ENCODE data around the gene DARS2.
"Not testable (repeated sequence)": the region's sequence is repeated elsewhere in the genome, so short reads cannot be mapped to it uniquely, and the experiment has no call there.

DARS2 gene

DNA sequence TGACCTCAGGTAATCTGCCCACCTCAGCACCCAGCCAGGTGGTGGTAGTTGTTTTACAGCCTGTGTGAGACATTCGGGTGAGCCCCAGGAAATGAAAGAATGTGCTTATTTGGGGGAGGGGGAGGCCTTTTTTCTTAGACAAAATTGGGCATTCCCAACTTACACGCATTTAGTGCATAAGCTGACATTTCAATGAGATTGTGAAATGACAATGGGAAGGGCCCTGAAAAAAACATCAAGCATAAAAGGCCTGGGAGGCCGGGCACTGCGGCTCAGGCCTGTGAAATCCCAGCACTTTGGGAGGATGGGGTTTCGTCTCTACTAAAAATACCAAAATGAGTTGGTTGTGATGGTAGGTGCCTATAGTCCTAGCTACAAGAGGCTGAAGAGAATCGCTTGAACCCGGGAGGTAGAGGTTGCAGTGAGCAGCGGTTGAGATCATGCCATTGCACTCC is 38.3 kb downstream of the DARS2 start:
- DNase-seq = no peak

- DNase-seq = no peak
Measured at GRCh38 chr1:173863224-173864161, 39.0 kb downstream of the DARS2 start.

- DNase-seq = no peak
Measured at GRCh38 chr1:173864179-173864867, 39.9 kb downstream of the DARS2 start.

GRCh38 chr1:173865468-173866164 is 41.1 kb downstream of the DARS2 start:
- DNase-seq = no peak

DNA sequence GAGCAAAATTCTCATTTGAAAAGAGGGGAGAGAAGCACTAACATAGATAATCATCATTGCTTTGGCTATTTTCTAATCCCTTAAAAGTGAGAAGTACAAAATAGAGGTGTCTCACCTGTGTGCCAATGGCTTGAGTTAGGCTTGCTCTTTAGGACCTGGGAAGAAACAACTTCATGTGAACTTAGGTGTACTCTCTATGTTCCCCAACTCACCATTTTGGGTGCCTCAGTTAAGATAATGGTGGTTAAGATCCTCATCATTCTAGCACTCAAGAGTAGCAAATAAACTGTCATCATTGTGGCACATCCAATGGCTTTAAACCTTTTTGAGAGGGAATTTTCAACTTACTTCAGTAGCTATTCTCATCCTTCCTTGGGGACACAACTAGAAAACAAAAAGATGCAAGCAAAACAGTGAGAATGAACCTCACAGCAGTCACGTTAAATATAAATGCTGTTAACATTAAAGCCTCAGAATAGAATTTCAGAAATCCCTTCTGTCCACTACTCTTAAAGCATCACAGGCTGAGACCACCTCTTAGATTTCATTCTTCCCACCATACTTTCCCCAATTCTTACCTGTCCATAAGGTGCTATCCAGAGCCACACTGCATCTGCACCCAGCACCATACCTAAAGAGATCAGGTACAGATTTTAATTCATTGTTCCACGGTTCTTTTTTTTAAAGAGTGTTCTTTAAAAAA is 42.1 kb downstream of the DARS2 start:
- DNase-seq = no peak

- peak; percentile 21 for DNase-seq
Measured at GRCh38 chr1:173867141-173867752, 42.8 kb downstream of the DARS2 start.

DNA sequence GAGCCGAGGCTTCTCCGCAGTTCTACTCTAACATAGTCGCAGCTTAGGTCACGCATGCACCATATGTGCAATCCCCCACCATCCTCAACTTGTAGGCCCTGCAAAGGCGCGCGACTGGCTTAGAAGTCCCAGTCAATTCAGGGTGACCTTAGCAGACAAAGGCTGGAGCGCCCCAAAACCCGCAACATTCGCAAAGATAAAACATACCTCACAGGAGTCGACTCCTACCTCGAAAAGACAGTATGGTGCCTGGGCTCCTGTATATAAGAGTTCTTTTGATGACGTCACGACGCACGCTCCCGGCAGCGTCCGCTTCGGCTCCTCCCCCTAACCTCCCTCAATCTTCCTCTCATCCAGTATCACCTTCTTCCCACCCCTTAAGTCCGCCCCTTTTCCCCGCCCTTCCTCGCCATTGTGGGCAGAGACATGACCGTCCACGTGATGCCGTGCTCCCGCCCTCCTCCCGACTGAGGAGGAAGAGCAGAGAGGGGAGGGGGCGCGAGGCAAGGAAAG is 43.3 kb downstream of the DARS2 start, which contains the start of gene GAS5:
TSS of gene GAS5 (minus strand) at position 237 of the 513 bp plus-strand sequence.
- DNase-seq = peak; percentile 100

DNA sequence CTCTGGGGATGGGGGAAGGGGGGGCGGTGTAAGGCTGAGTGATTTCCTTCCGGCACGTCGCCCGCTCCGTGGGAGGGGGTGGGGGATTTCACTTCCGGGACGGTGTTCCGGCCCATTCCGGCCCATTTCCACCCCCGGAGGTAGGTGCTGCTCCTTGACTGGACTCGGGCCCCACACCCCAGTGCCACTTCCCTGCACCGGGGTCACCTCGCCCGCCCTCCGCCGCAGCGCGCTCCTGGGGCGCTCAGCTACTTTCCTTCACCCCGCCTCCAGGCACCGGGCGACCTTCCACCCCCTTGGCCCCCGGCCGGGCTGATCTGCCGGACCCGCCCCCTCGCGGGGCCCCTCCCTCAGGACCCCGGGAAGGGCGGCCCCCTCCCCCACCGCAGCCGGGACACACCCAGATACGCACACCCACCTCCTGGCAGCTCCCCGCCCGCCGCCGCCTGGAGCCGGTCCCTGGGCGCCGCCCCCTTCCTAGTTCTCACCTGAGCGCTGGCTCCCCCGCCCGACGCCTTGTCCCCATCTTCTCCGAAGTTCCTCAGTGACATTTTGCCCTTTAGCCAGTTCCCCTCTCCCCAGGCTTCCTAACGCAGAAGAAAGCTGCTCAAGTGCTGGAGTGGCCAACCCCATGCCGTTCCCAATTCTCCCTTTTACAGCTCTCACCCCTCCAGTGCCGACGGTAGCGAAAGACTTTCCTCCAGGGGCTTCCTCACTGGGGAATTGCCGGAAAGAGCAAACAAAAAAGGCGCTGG is 44.0 kb downstream of the DARS2 start, which contains the start of gene ZBTB37:
TSS of gene ZBTB37 (plus strand) at position 115 of the 755 bp plus-strand sequence. CDS start 1,846 bp downstream, outside the sequence.
- peak; percentile 98 for DNase-seq

DNA sequence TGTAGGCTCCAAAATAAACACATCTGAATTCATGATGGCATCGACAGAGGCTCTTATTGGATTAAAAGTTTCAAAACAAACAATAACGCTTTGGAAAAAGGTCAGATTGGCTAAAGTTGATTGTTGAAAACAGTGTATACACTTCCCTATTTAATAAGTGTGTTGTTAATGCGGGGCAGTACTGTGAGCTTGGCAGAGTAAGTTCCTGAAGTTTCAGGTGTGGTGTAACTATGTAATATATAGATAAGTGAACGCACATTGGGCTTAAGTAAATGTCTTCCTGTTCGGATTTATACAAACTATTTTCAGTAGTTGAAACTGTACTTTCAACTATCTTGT is 44.5 kb downstream of the DARS2 start:
- no peak for DNase-seq

DNA sequence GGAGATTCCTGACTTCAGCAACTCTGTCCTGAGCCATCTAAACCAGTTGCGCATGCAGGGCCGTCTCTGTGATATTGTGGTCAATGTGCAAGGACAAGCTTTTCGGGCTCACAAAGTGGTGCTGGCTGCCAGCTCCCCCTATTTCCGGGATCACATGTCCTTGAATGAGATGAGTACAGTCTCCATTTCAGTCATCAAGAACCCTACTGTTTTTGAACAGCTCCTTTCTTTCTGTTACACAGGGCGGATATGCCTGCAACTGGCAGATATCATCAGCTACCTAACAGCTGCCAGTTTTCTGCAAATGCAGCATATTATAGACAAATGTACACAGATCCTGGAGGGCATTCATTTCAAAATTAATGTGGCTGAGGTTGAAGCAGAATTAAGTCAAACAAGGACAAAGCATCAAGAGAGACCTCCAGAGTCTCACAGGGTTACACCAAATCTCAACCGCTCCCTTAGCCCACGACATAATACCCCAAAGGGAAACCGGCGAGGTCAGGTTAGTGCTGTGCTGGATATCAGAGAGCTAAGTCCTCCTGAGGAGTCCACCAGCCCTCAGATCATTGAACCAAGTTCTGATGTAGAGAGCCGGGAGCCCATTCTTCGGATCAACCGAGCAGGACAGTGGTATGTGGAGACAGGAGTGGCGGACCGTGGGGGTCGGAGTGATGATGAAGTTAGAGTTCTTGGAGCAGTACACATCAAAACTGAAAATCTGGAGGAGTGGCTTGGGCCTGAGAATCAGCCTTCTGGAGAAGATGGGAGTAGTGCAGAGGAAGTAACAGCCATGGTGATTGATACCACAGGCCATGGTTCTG is 46.0 kb downstream of the DARS2 start:
- DNase-seq = peak; percentile 42

- no peak for DNase-seq
Measured at GRCh38 chr1:173871091-173871490, 46.6 kb downstream of the DARS2 start.

DNA sequence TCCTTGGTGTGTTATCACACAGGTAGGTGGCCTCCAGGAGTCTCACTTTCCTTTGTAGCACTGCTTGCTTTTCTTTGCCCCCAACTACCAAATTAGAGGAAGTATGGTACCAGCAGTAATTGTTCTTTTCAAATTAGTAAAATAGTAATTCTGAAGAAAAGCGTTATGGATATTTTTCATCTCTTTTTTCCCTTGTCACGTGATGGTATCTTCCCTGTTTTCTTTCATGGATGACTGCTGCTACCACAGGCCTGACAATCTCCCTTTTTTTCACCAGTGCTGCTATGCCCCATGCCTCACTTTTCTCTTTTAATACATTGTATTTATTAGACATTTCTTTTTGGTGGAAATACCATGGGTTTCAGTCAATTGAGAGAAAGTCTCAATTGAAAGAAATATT is 47.0 kb downstream of the DARS2 start:
- DNase-seq = no peak

GRCh38 chr1:173876732-173877131 is 52.3 kb downstream of the DARS2 start:
- no peak for DNase-seq

DNA sequence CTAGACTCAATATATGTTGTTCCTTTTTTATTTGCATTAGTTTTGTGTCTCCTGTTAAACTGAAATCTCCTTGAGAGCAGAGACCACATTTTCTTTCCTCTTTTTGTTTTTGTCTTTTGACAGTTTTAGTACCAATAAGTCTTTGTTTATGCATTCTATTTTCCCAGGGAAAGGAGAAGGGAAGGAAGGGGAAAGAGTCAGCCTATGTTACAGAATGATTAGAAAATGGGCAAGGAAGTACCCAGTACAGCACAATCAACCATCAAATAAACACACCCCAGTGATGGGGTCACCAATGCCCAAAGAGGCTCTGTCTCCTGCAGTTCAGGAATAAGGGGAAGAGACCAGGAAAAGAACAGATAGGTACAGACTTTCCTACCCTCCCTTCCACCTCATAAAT is 53.8 kb downstream of the DARS2 start:
- no peak for DNase-seq

- DNase-seq = not testable (repeated sequence)
Measured at GRCh38 chr1:173881117-173881516, 56.6 kb downstream of the DARS2 start.

GRCh38 chr1:173884701-173885100 is 60.2 kb downstream of the DARS2 start:
- DNase-seq = no peak

GRCh38 chr1:173886746-173887611 is 62.5 kb downstream of the DARS2 start:
- no peak for DNase-seq

- DNase-seq = no peak
Measured at GRCh38 chr1:173887627-173888026, 63.2 kb downstream of the DARS2 start.

GRCh38 chr1:173888749-173889148 is 64.3 kb downstream of the DARS2 start:
- no peak for DNase-seq
